ENCODE results near the gene CFAP126. TPM values are rescaled to one million over a fixed set of nuclear protein-coding genes. Genes with fewer than 3 reads are reported as not detected.
"Not testable (repeated sequence)": the region's sequence is repeated elsewhere in the genome, so short reads cannot be mapped to it uniquely, and the experiment has no call there.

CFAP126 gene
- not detected for total RNA-seq (2021; fragmentation: NEBNext Ultra II Directional; extraction: Animal tissue kit (Norgen Biotek cat#: 25700))
- long read RNA-seq: 0 reads

- Mint-ChIP-seq H3K4me3 (no peak within 1 kb of the TSS), H3K27ac (peak within 1 kb of the TSS; percentile 72), H3K27me3 (ENCODE audit: insufficient read depth) (no peaks in the 10 kb centered on the region), H3K36me3 (ENCODE audit: low read depth) (peaks cover 7% of the 10 kb centered on the region), H3K9me3 (no peaks in the 10 kb centered on the region), H3K4me1 (ENCODE audit: low read depth) (peaks cover 7% of the 10 kb centered on the region; the same call in 1 of the 2 replicates)
- TF ChIP-seq CTCF (IDR thresholded peaks at IDR 0.05): peak; percentile 23; the same call in 1 of the 2 replicates
- peak; percentile 57 for DNase-seq
Observed at GRCh38 chr1:161367684-161368400, at the start of gene CFAP126. Gene CFAP126 (minus strand): TSS chr1:161367876. CDS start chr1:161367868, 8 bp downstream.

GRCh38 chr1:161413050-161413449 lies 45.4 kb upstream of the CFAP126 start:
- H3K4me3 Mint-ChIP-seq; DNase-seq; H3K9me3 Mint-ChIP-seq; H3K27ac Mint-ChIP-seq; H3K36me3 Mint-ChIP-seq (ENCODE audit: low read depth): not testable (repeated sequence)
- H3K4me1 Mint-ChIP-seq (ENCODE audit: low read depth): peaks cover 17% of the 10 kb centered on the region
- peaks cover 11% of the 10 kb centered on the region for H3K27me3 Mint-ChIP-seq (ENCODE audit: insufficient read depth)

- peaks cover 19% of the 10 kb centered on the region for H3K4me1 Mint-ChIP-seq (ENCODE audit: low read depth)
- not testable (repeated sequence) for H3K9me3 Mint-ChIP-seq; H3K36me3 Mint-ChIP-seq (ENCODE audit: low read depth); H3K4me3 Mint-ChIP-seq; DNase-seq; H3K27ac Mint-ChIP-seq
- H3K27me3 Mint-ChIP-seq (ENCODE audit: insufficient read depth): peaks cover 11% of the 10 kb centered on the region
Observed at GRCh38 chr1:161410636-161410970, 42.9 kb upstream of the CFAP126 start.

GRCh38 chr1:161409848-161410635 lies 42.4 kb upstream of the CFAP126 start:
- Mint-ChIP-seq H3K4me1 (ENCODE audit: low read depth) (peaks cover 19% of the 10 kb centered on the region), H3K27me3 (ENCODE audit: insufficient read depth) (peaks cover 11% of the 10 kb centered on the region)
- DNase-seq; H3K9me3 Mint-ChIP-seq; H3K27ac Mint-ChIP-seq; H3K4me3 Mint-ChIP-seq; H3K36me3 Mint-ChIP-seq (ENCODE audit: low read depth): not testable (repeated sequence)

GRCh38 chr1:161408429-161409052 lies 40.9 kb upstream of the CFAP126 start:
- Mint-ChIP-seq H3K36me3 (ENCODE audit: low read depth) (no peaks in the 10 kb centered on the region), H3K27ac (no peak overlapping the region), H3K27me3 (ENCODE audit: insufficient read depth) (peaks cover 16% of the 10 kb centered on the region), H3K4me3 (no peak overlapping the region), H3K9me3 (no peaks in the 10 kb centered on the region; the same call in 1 of the 2 replicates), H3K4me1 (ENCODE audit: low read depth) (peaks cover 19% of the 10 kb centered on the region)
- DNase-seq: no peak
- TF ChIP-seq CTCF (IDR thresholded peaks at IDR 0.05): no peak

GRCh38 chr1:161407451-161407985 lies 39.8 kb upstream of the CFAP126 start:
- no peak for DNase-seq
- no peak for TF ChIP-seq CTCF (IDR thresholded peaks at IDR 0.05)
- no peaks in the 10 kb centered on the region for H3K36me3 Mint-ChIP-seq (ENCODE audit: low read depth)
- H3K27ac Mint-ChIP-seq: no peak overlapping the region
- H3K9me3 Mint-ChIP-seq: no peaks in the 10 kb centered on the region; the same call in 1 of the 2 replicates
- no peak overlapping the region for H3K4me3 Mint-ChIP-seq
- peaks cover 13% of the 10 kb centered on the region for H3K27me3 Mint-ChIP-seq (ENCODE audit: insufficient read depth)
- H3K4me1 Mint-ChIP-seq (ENCODE audit: low read depth): peaks cover 22% of the 10 kb centered on the region

- H3K9me3 Mint-ChIP-seq; H3K27ac Mint-ChIP-seq; H3K27me3 Mint-ChIP-seq (ENCODE audit: insufficient read depth); H3K4me3 Mint-ChIP-seq; H3K36me3 Mint-ChIP-seq (ENCODE audit: low read depth); DNase-seq: not testable (repeated sequence)
- H3K4me1 Mint-ChIP-seq (ENCODE audit: low read depth): peaks cover 25% of the 10 kb centered on the region
Observed at GRCh38 chr1:161406551-161406950, 38.9 kb upstream of the CFAP126 start.

Measured in HFFc6 (cell line).